Measurements from ENCODE around the gene INAFM1.

Gene INAFM1

GRCh38 chr19:47274071-47274890, at the start of gene INAFM1 (continued):
- TF ChIP-seq ZNF843 (tag by site-specific recombination; IDR thresholded peaks at IDR 0.05), result 0 out of 2 replicates have a peak, but pooled peaks have one; percentile 37
- peak; percentile 46; the same call in 1 of the 2 replicates for TF ChIP-seq ZBTB17 (tag by site-specific recombination; IDR thresholded peaks at IDR 0.05)
- peak; percentile 91 for TF ChIP-seq KLF16 (tag by site-specific recombination; IDR thresholded peaks at IDR 0.05)
- 0 out of 2 replicates have a peak, but pooled peaks have one; percentile 26 for TF ChIP-seq ZNF785 (tag by site-specific recombination; IDR thresholded peaks at IDR 0.05)
- TF ChIP-seq SP7 (tag by site-specific recombination; IDR thresholded peaks at IDR 0.05), result peak; percentile 41; the same call in 1 of the 2 replicates
- TF ChIP-seq SCRT1 (tag by site-specific recombination; IDR thresholded peaks at IDR 0.05; ENCODE audit: borderline replicate concordance), result no peak
- TF ChIP-seq, protein P1, sequence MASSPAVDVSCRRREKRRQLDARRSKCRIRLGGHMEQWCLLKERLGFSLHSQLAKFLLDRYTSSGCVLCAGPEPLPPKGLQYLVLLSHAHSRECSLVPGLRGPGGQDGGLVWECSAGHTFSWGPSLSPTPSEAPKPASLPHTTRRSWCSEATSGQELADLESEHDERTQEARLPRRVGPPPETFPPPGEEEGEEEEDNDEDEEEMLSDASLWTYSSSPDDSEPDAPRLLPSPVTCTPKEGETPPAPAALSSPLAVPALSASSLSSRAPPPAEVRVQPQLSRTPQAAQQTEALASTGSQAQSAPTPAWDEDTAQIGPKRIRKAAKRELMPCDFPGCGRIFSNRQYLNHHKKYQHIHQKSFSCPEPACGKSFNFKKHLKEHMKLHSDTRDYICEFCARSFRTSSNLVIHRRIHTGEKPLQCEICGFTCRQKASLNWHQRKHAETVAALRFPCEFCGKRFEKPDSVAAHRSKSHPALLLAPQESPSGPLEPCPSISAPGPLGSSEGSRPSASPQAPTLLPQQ (tag by site-specific recombination; IDR thresholded peaks at IDR 0.05), result peak; percentile 20
- no peak for TF ChIP-seq ZSCAN18 (tag by site-specific recombination; IDR thresholded peaks at IDR 0.05)
- TF ChIP-seq ZBTB26 (tag by site-specific recombination; optimal IDR thresholded peaks at IDR 0.05), result peak; percentile 71
- peak; percentile 30; the same call in 1 of the 2 replicates for TF ChIP-seq PRDM10 (tag by site-specific recombination; IDR thresholded peaks at IDR 0.05)
- peak; percentile 57 for TF ChIP-seq ZXDB (tag by site-specific recombination; IDR thresholded peaks at IDR 0.05)
- TF ChIP-seq ZNF610 (tag by site-specific recombination; IDR thresholded peaks at IDR 0.05; ENCODE audit: borderline replicate concordance), result no peak
- peak; percentile 67 for TF ChIP-seq SP2 (tag by site-specific recombination; IDR thresholded peaks at IDR 0.05)
- TF ChIP-seq IKZF3 (tag by site-specific recombination; IDR thresholded peaks at IDR 0.05), result no peak; the same call in 1 of the 2 replicates
- TF ChIP-seq ZNF76 (tag by site-specific recombination; IDR thresholded peaks at IDR 0.05; ENCODE audit: borderline replicate concordance, low read depth), result peak; percentile 54; the same call in 1 of the 2 replicates

- CTCF ChIA-PET, result interaction anchor here (0.6 to 7.6 kb wide), 10 partner anchors 9 to 106 kb away, joined by 3 to 86 read pairs (median 4); no protein-coding TSS in a partner anchor
- Histone ChIP-seq H3K4me3 (ENCODE audit: low read depth, low read length) (peak overlapping the region; percentile 91), H3K4me1 (ENCODE audit: control insufficient read depth, insufficient read depth, low read length) (peaks cover 26% of the 10 kb centered on the region), H3K9me3 (ENCODE audit: control insufficient read depth, insufficient read depth, low read depth, low read length) (no peaks in the 10 kb centered on the region), H3K27ac (ENCODE audit: extremely low read depth, low read depth, low read length) (peak overlapping the region; percentile 92), H3K36me3 (ENCODE audit: control insufficient read depth in 2 of 2, insufficient read depth in 1 of 2, low read length in 2 of 2) (peaks cover 14 to 23% of the 10 kb centered on the region in 2 experiments; a peak in 2 of 3 replicates)
- POLR2A ChIA-PET, result interaction anchor here (0.5 to 6.8 kb wide), 30 partner anchors 8 to 1087 kb away, joined by 3 to 112 read pairs (median 5); partner anchors contain the start of genes CCDC9, DHX34, INAFM1 and NPAS1
- TF ChIP-seq ZNF629 (tag by site-specific recombination; IDR thresholded peaks at IDR 0.05), result no peak
- 0 out of 2 replicates have a peak, but pooled peaks have one; percentile 73 for TF ChIP-seq PBX3 (CRISPR knock-in tag; IDR thresholded peaks at IDR 0.05)
- TF ChIP-seq OSR2 (tag by site-specific recombination; IDR thresholded peaks at IDR 0.05), result no peak
- no peak for TF ChIP-seq ZNF266 (tag by site-specific recombination; IDR thresholded peaks at IDR 0.05; ENCODE audit: low read depth)
- TF ChIP-seq, protein P2, sequence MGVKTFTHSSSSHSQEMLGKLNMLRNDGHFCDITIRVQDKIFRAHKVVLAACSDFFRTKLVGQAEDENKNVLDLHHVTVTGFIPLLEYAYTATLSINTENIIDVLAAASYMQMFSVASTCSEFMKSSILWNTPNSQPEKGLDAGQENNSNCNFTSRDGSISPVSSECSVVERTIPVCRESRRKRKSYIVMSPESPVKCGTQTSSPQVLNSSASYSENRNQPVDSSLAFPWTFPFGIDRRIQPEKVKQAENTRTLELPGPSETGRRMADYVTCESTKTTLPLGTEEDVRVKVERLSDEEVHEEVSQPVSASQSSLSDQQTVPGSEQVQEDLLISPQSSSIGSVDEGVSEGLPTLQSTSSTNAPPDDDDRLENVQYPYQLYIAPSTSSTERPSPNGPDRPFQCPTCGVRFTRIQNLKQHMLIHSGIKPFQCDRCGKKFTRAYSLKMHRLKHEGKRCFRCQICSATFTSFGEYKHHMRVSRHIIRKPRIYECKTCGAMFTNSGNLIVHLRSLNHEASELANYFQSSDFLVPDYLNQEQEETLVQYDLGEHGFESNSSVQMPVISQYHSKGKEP (tag by site-specific recombination; IDR thresholded peaks at IDR 0.05), result peak; percentile 72; the same call in 1 of the 2 replicates
- TF ChIP-seq ZXDB (tag by site-specific recombination; IDR thresholded peaks at IDR 0.05), result 0 out of 2 replicates have a peak, but pooled peaks have one; percentile 16
- no peak for TF ChIP-seq ZNF184 (tag by site-specific recombination; IDR thresholded peaks at IDR 0.05)
- TF ChIP-seq ZNF701 (tag by site-specific recombination; IDR thresholded peaks at IDR 0.05), result no peak
- TF ChIP-seq ZNF561 (tag by site-specific recombination; IDR thresholded peaks at IDR 0.05; ENCODE audit: borderline replicate concordance), result peak; percentile 82; the same call in 1 of the 2 replicates
These were observed 48.8 kb upstream of the INAFM1 start for GRCh38 chr19:47225746-47226425.
